RWPE1 (cell line): ENCODE measurements around the gene ST8SIA2.

Experiments
- CTCF ChIA-PET: fragments of 350-600 bp; sonication (Branson Sonifier 250); formaldehyde crosslinking; extraction: SDS; loops from one replicate; lab custom pipeline; 2021; lab: Yijun Ruan, JAX
- POLR2A ChIA-PET: fragments of 400-600 bp; formaldehyde crosslinking; extraction: SDS; loops from one replicate; lab custom pipeline; 2020; ENCODE audit warnings: antibody characterized with exemption; ENCODE audit not compliant: low non-redundant PET; lab: Yijun Ruan, JAX
- DNase-seq: peaks from one replicate; pipeline ENCODE4 v3.0.0; 2012; ENCODE audit warnings: low spot score
- H3K27ac ChIP-seq: fragments of 450-650 bp; 2 replicates; pipeline ENCODE4 v1.5.1; 2017
- TF ChIP-seq, protein P1 (sequence below): fragments of 450-650 bp; conservative IDR thresholded peaks from 2 replicates; pipeline ENCODE4 v1.5.1; 2017; ENCODE audit warnings: low read depth, mild to moderate bottlenecking

ST8SIA2 gene

DNA sequence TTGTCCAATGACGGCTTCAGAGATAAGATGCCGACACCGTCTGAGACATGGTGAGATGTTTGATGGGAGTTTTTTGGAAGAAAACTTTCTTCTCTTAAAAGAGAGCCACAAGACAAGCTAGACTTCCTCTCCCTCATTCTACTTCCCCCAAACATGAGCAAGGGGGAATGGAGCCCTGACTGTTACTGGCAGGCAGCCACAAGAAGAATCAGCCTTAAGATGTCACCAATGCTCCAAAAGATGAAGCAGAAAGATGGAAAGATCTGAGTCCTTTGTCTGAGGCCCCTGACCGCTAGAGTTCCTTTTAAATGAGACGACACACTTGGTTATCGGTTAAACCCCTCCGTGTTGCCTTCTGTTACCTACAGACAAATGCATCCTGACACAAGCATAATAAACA, 108.7 kb downstream of the ST8SIA2 start:
- ChIA-PET CTCF (interaction anchor here (0.6 to 1.0 kb wide), 2 partner anchors 25 to 516 kb away, joined by 3 read pairs; no protein-coding TSS in a partner anchor), POLR2A (no interaction called here)
- H3K27ac ChIP-seq = no peak overlapping the region
- TF ChIP-seq, protein P1, sequence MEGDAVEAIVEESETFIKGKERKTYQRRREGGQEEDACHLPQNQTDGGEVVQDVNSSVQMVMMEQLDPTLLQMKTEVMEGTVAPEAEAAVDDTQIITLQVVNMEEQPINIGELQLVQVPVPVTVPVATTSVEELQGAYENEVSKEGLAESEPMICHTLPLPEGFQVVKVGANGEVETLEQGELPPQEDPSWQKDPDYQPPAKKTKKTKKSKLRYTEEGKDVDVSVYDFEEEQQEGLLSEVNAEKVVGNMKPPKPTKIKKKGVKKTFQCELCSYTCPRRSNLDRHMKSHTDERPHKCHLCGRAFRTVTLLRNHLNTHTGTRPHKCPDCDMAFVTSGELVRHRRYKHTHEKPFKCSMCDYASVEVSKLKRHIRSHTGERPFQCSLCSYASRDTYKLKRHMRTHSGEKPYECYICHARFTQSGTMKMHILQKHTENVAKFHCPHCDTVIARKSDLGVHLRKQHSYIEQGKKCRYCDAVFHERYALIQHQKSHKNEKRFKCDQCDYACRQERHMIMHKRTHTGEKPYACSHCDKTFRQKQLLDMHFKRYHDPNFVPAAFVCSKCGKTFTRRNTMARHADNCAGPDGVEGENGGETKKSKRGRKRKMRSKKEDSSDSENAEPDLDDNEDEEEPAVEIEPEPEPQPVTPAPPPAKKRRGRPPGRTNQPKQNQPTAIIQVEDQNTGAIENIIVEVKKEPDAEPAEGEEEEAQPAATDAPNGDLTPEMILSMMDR = no peak
- no peak for DNase-seq

DNA sequence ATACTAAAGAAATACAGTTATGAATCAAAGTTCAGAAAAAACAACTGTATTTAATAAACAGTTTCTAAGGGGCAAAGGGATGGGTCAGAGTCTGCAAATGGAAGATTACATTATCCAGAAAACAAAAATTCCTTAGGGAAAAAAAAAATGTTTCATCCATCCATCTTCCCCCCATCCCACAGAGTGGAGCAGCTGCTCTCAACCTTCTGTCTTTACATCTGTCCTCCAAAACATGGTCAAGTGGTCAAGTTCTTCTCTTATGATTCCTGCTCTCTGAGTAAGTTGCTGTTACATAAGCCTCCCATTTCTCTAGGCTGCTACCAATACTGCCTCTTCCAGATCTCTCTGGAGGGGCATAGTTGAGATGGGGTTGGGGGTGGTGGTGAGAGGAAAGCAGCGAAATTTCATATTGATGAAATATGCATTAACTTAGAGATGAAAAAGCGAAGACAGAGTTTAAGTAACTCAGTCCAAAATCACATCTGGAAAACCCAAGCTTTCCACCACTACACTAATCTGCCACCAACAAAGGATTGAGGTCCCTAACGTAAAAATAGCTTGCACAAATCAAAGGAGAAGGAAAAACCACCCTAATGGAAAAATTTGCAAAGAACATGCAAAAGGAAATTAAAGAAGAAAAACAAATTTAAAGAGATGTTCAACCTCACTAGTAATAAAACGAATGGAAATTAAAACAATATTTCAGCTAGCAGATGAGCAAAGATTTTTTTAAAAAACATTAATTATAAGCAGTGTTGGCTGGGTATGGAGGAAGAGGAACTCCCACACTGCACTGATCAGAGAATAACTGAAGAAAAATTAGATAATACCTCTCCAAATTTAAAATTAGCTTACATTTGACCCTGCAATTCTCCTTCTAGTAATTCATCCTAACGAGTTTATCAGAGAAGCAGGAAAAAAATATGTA, 109.5 kb downstream of the ST8SIA2 start:
- TF ChIP-seq, protein P1 = no peak
- no peak overlapping the region for H3K27ac ChIP-seq
- ChIA-PET CTCF (interaction anchor here (0.6 to 1.0 kb wide), 4 partner anchors 13 to 27 kb away, joined by 3 to 4 read pairs (median 4); no protein-coding TSS in a partner anchor), POLR2A (no interaction called here)
- no peak for DNase-seq

DNA sequence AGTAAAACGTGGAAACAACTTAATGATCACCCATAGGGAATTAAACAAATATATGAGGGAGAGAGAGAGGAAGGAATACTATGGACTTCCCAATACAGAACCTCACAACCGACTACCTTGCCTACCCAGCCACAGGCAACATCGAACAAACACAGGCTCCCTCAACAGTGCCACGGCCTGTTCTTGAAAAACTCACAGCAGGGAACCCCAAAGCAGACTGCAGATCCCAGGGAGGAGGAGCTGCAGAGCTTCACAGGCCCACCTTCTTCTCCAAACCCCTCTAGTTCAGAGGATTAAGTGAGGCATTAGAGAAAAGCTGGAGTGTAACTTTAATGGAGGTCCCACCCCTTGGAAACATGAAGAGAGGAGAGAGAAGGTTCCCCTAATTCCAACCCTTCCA, 110.2 kb downstream of the ST8SIA2 start:
- no peak for DNase-seq
- ChIA-PET POLR2A (no interaction called here), CTCF (interaction anchor here (0.6 to 0.7 kb wide), 2 partner anchors 13 to 28 kb away, joined by 3 to 4 read pairs; no protein-coding TSS in a partner anchor)
- H3K27ac ChIP-seq = no peak overlapping the region
- TF ChIP-seq, protein P1 = no peak

DNA sequence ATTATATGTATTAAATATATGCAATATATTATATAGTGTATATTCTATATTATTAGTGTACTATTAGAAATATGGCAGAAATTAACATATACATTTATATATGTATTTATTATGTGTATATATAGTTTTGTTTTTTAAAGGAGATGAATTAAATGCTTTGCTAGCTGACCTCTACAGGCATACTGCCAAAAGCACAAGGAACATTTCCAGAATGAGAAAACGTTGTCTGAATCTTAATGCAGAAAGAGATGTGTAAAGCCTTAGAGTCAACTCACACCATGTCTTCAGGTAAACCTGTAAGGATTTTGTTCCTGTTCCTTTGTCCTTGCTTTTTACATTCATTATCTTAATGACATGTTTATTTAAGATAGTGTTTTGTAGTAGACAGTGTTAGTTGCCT, 111.9 kb downstream of the ST8SIA2 start:
- H3K27ac ChIP-seq = no peak overlapping the region
- POLR2A ChIA-PET = no interaction called here
- TF ChIP-seq, protein P1 = no peak
- CTCF ChIA-PET = no interaction called here
- no peak for DNase-seq

DNA sequence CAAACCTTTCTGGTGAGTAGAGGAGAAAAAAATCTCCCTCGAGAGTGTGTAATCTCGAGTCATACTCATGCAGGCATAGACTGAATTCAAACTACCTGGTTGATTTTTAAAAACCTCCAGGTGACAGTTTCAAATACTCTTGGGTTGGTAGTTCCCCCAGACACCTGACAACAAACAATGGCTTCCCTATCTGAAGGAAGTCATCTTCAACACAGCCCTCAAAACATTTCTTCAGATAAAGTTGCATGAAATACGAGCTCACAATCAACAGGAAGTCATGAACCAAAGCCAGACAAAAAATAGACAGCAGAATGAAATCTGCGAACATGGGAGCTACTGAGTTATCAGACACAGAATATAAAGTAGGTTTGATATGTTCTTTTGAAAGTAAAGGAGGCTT, 112.8 kb downstream of the ST8SIA2 start:
- CTCF ChIA-PET = no interaction called here
- no peak overlapping the region for H3K27ac ChIP-seq
- POLR2A ChIA-PET = no interaction called here
- no peak for DNase-seq
- TF ChIP-seq, protein P1 = no peak

DNA sequence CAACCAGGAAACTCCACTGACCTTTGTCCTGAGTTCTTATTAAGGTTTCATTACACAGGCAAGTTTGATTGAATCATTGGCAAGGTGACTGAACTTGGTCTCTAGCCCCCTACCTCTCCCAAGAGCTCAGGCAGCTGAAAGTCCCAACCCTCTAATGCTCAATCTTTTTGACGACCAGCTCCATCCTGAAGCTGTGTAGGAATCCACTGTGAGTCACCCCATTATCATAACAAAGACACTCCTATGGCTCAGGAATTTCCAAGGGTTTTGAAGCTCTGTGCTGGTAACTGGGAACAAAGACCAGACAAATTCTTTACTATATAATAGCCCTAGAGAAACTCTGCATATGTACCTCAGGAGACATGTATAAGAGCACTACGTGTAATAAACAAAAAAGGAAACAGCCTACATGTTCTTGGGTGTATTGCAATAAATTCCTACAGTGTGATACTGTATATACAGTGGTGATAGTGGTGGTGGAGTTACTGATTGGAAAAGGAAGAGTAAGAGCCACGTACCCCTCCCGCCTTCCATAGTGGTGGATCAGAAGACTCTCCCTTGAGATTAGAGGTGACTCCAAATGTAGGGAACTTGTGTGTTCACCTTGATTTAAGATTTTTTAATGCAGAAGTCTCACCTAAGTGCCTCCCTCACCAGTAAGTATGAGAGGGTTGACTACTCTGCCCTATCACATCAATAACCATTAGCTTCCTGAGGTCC, 116.6 kb downstream of the ST8SIA2 start:
- H3K27ac ChIP-seq = no peak overlapping the region
- ChIA-PET POLR2A (no interaction called here), CTCF (interaction anchor here (0.5 to 0.6 kb wide), 3 partner anchors 34 to 265 kb away, joined by 3 read pairs; no protein-coding TSS in a partner anchor)
- DNase-seq = peak; percentile 24
- TF ChIP-seq, protein P1 = no peak
